ENCODE results near the gene OTC. TPM values are rescaled to one million over a fixed set of nuclear protein-coding genes. Genes with fewer than 3 reads are reported as not detected.

Gene OTC
- total and polyA plus RNA-seq, 4 donors = 41.5 to 72.1 (median 57.1) TPM

DNA sequence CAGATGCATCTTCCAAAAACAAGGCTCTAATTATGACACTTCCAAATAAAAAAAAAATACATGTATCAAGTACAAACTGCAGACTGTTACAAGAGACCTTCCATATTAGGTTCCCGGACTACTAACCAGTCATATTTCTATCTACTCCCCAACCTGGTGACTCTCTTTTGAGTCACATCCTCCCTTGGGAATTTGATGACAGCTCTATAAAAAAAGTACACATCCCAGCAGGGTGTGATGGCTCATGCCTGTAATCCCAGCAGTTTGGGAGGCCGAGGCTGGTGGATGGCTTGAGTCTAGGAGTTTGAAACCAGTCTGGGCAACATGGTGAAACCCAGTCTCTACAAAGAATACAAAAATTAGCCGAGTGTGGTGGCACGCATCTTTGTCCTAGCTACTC lies 40.0 kb upstream of the OTC start:
- H3K9ac ChIP-seq (ENCODE audit: low read depth in 1 of 2, low read length in 2 of 2) = no peak overlapping the region
- WGBS = 96% methylated on average over 4 of the region's 4 CpGs

DNA sequence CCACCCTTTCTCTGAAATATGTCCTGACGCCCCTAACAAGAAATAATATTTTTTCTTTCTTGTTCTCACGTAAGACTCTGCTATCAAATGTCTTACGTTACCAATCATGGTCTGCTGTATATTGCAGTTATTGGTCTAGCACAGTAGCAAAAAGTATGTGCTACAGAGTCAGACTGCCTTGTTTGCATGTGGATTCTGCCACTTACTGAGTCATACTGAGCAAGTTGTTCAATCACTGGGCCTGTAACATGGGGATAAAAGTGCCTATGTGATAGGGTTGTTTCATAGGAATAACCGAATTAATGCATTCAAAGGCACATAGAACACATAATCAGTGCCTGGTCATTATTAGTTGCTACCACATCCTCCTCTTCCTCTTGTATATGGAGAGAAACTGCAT lies 39.2 kb upstream of the OTC start:
- Histone ChIP-seq H3K27me3 (ENCODE audit: control insufficient read depth in 4 of 4, insufficient read depth in 4 of 4, low read length in 3 of 4) (no peaks in the 10 kb centered on the region), H3K4me1 (ENCODE audit: control insufficient read depth in 4 of 4, insufficient read depth in 4 of 4, low read length in 3 of 4) (no peaks in the 10 kb centered on the region), H3K4me3 (ENCODE audit: low read depth in 1 of 3, low read length in 3 of 3) (no peak overlapping the region), H3K27ac (ENCODE audit: low read depth in 1 of 2, low read length in 2 of 2) (no peak overlapping the region), H3K9me3 (ENCODE audit: control insufficient read depth in 4 of 4, low read length in 3 of 4) (no peaks in the 10 kb centered on the region), H3K36me3 (ENCODE audit: control insufficient read depth in 4 of 4, insufficient read depth in 3 of 4, low read depth in 1 of 4, low read length in 3 of 4) (peaks cover 0 to 3% (median 0%) of the 10 kb centered on the region in 4 donors), H3K9ac (ENCODE audit: low read depth in 1 of 2, low read length in 2 of 2) (no peak overlapping the region)
- no peak for DNase-seq (ENCODE audit: low spot score)
- TF ChIP-seq, protein P1, sequence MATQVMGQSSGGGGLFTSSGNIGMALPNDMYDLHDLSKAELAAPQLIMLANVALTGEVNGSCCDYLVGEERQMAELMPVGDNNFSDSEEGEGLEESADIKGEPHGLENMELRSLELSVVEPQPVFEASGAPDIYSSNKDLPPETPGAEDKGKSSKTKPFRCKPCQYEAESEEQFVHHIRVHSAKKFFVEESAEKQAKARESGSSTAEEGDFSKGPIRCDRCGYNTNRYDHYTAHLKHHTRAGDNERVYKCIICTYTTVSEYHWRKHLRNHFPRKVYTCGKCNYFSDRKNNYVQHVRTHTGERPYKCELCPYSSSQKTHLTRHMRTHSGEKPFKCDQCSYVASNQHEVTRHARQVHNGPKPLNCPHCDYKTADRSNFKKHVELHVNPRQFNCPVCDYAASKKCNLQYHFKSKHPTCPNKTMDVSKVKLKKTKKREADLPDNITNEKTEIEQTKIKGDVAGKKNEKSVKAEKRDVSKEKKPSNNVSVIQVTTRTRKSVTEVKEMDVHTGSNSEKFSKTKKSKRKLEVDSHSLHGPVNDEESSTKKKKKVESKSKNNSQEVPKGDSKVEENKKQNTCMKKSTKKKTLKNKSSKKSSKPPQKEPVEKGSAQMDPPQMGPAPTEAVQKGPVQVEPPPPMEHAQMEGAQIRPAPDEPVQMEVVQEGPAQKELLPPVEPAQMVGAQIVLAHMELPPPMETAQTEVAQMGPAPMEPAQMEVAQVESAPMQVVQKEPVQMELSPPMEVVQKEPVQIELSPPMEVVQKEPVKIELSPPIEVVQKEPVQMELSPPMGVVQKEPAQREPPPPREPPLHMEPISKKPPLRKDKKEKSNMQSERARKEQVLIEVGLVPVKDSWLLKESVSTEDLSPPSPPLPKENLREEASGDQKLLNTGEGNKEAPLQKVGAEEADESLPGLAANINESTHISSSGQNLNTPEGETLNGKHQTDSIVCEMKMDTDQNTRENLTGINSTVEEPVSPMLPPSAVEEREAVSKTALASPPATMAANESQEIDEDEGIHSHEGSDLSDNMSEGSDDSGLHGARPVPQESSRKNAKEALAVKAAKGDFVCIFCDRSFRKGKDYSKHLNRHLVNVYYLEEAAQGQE (IDR thresholded peaks at IDR 0.05) = no peak
- TF ChIP-seq NR2F2 (IDR thresholded peaks at IDR 0.05) (no peak), GABPA (IDR thresholded peaks at IDR 0.05 in 1 of 2, conservative IDR thresholded peaks at IDR 0.05 in 1 of 2) (no peak), HNF4G (IDR thresholded peaks at IDR 0.05) (no peak), SP1 (IDR thresholded peaks at IDR 0.05) (no peak), FOXA2 (IDR thresholded peaks at IDR 0.05) (no peak), YY1 (IDR thresholded peaks at IDR 0.05) (no peak), EGR1 (IDR thresholded peaks at IDR 0.05; ENCODE audit: low read depth in 2 of 2) (no peak), RXRA (IDR thresholded peaks at IDR 0.05) (no peak)
- TF ChIP-seq, protein P2, sequence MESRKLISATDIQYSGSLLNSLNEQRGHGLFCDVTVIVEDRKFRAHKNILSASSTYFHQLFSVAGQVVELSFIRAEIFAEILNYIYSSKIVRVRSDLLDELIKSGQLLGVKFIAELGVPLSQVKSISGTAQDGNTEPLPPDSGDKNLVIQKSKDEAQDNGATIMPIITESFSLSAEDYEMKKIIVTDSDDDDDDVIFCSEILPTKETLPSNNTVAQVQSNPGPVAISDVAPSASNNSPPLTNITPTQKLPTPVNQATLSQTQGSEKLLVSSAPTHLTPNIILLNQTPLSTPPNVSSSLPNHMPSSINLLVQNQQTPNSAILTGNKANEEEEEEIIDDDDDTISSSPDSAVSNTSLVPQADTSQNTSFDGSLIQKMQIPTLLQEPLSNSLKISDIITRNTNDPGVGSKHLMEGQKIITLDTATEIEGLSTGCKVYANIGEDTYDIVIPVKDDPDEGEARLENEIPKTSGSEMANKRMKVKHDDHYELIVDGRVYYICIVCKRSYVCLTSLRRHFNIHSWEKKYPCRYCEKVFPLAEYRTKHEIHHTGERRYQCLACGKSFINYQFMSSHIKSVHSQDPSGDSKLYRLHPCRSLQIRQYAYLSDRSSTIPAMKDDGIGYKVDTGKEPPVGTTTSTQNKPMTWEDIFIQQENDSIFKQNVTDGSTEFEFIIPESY (IDR thresholded peaks at IDR 0.05) = no peak
- TF ChIP-seq, protein P3, sequence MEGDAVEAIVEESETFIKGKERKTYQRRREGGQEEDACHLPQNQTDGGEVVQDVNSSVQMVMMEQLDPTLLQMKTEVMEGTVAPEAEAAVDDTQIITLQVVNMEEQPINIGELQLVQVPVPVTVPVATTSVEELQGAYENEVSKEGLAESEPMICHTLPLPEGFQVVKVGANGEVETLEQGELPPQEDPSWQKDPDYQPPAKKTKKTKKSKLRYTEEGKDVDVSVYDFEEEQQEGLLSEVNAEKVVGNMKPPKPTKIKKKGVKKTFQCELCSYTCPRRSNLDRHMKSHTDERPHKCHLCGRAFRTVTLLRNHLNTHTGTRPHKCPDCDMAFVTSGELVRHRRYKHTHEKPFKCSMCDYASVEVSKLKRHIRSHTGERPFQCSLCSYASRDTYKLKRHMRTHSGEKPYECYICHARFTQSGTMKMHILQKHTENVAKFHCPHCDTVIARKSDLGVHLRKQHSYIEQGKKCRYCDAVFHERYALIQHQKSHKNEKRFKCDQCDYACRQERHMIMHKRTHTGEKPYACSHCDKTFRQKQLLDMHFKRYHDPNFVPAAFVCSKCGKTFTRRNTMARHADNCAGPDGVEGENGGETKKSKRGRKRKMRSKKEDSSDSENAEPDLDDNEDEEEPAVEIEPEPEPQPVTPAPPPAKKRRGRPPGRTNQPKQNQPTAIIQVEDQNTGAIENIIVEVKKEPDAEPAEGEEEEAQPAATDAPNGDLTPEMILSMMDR (IDR thresholded peaks at IDR 0.05; ENCODE audit: low read depth, low read length, missing input control) = no peak
- TF ChIP-seq, protein P4, sequence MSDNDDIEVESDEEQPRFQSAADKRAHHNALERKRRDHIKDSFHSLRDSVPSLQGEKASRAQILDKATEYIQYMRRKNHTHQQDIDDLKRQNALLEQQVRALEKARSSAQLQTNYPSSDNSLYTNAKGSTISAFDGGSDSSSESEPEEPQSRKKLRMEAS (IDR thresholded peaks at IDR 0.05) = no peak
- TF ChIP-seq, protein P5, sequence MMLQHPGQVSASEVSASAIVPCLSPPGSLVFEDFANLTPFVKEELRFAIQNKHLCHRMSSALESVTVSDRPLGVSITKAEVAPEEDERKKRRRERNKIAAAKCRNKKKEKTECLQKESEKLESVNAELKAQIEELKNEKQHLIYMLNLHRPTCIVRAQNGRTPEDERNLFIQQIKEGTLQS (IDR thresholded peaks at IDR 0.05) = no peak
- WGBS = 98% methylated on average over 4 of the region's 4 CpGs

More for the DNA sequence above, 40.0 kb upstream of the OTC start:
- Histone ChIP-seq H3K4me3 (ENCODE audit: low read depth in 1 of 3, low read length in 3 of 3) (no peak overlapping the region), H3K9me3 (ENCODE audit: control insufficient read depth in 4 of 4, low read length in 3 of 4) (no peaks in the 10 kb centered on the region), H3K27me3 (ENCODE audit: control insufficient read depth in 4 of 4, insufficient read depth in 4 of 4, low read length in 3 of 4) (no peaks in the 10 kb centered on the region), H3K36me3 (ENCODE audit: control insufficient read depth in 4 of 4, insufficient read depth in 3 of 4, low read depth in 1 of 4, low read length in 3 of 4) (peaks cover 0 to 3% (median 0%) of the 10 kb centered on the region in 4 donors), H3K4me1 (ENCODE audit: control insufficient read depth in 4 of 4, insufficient read depth in 4 of 4, low read length in 3 of 4) (peaks cover 0 to 3% (median 0%) of the 10 kb centered on the region in 4 donors), H3K27ac (ENCODE audit: low read depth in 1 of 2, low read length in 2 of 2) (no peak overlapping the region)
- DNase-seq (ENCODE audit: low spot score) = no peak
- TF ChIP-seq RXRA (IDR thresholded peaks at IDR 0.05) (no peak), GABPA (IDR thresholded peaks at IDR 0.05 in 1 of 2, conservative IDR thresholded peaks at IDR 0.05 in 1 of 2) (no peak), RAD21 (IDR thresholded peaks at IDR 0.05) (no peak), NR2F2 (IDR thresholded peaks at IDR 0.05) (no peak), HNF4G (IDR thresholded peaks at IDR 0.05) (no peak), SP1 (IDR thresholded peaks at IDR 0.05) (no peak), TAF1 (conservative IDR thresholded peaks at IDR 0.05) (no peak), FOXA2 (IDR thresholded peaks at IDR 0.05) (no peak), FOXA1 (IDR thresholded peaks at IDR 0.05) (no peak)
- TF ChIP-seq, protein P4 (IDR thresholded peaks at IDR 0.05) = no peak
- TF ChIP-seq, protein P5 (IDR thresholded peaks at IDR 0.05) = no peak

Data from liver (tissue), 9 donors.